Neural progenitor cell (in vitro differentiated cells): Measurements from ENCODE around the gene EPN1. TPM values are rescaled to one million over a fixed set of nuclear protein-coding genes. Genes with fewer than 3 reads are reported as not detected.

Experiments used
- DNase-seq: peaks from one replicate; pipeline ENCODE4 v3.0.0-alpha.2; 2016; ENCODE audit warnings: low spot score
- H2AFZ ChIP-seq: fragments of 200-600 bp; sonication (generic); replicated peaks from 2 replicates; pipeline ENCODE4 v1.6.1; 2016; ENCODE audit warnings: antibody characterized with exemption
- H3F3A ChIP-seq: fragments of 200-600 bp; sonication (generic); 2 replicates; pipeline ENCODE4 v1.6.1; 2016; ENCODE audit warnings: antibody characterized with exemption, low read depth
- H3K27ac ChIP-seq: fragments of 200-600 bp; sonication (generic); 2 replicates; pipeline ENCODE4 v1.5.1; 2016; ENCODE audit warnings: mild to moderate bottlenecking
- H3K27me3 ChIP-seq: fragments of 200-600 bp; sonication (generic); 2 replicates; pipeline ENCODE4 v1.6.1; 2016; ENCODE audit warnings: mild to moderate bottlenecking, moderate library complexity
- H3K36me3 ChIP-seq: fragments of 200-600 bp; sonication (generic); 2 replicates; pipeline ENCODE4 v1.5.1; 2016
- H3K4me1 ChIP-seq: fragments of 200-600 bp; sonication (generic); 2 replicates; pipeline ENCODE4 v1.6.1; 2016; ENCODE audit warnings: mixed run types
- H3K4me2 ChIP-seq: fragments of 200-600 bp; sonication (generic); 2 replicates; pipeline ENCODE4 v1.6.1; 2016
- H3K4me3 ChIP-seq: fragments of 200-600 bp; sonication (generic); 2 replicates; pipeline ENCODE4 v1.5.1; 2016
- H3K79me2 ChIP-seq: fragments of 200-600 bp; sonication (generic); 2 replicates; pipeline ENCODE4 v1.6.1; 2016; ENCODE audit warnings: low read depth
- H3K9ac ChIP-seq: fragments of 200-600 bp; sonication (generic); 2 replicates; pipeline ENCODE4 v1.6.1; 2016
- H3K9me3 ChIP-seq: fragments of 200-600 bp; sonication (generic); 2 replicates; pipeline ENCODE4 v1.5.1; 2016; ENCODE audit warnings: low read depth
- H4K20me1 ChIP-seq: fragments of 200-600 bp; sonication (generic); 2 replicates; pipeline ENCODE4 v1.6.1; 2016; ENCODE audit warnings: low read depth
- H3K27ac Mint-ChIP-seq: 3 replicates; pipeline ENCODE4 v1.8.0; 2021; ENCODE audit warnings: mixed read lengths
- H3K27me3 Mint-ChIP-seq: 2 replicates; pipeline ENCODE4 v1.8.0; 2022; ENCODE audit warnings: low read depth, mild to moderate bottlenecking, inconsistent platforms, moderate library complexity, mixed read lengths; ENCODE audit not compliant: insufficient read depth
- H3K36me3 Mint-ChIP-seq: 3 replicates; pipeline ENCODE4 v1.8.0; 2021; ENCODE audit warnings: mixed read lengths
- H3K4me1 Mint-ChIP-seq: 3 replicates; pipeline ENCODE4 v1.8.0; 2021; ENCODE audit warnings: mixed read lengths
- H3K4me3 Mint-ChIP-seq: 3 replicates; pipeline ENCODE4 v1.8.0; 2021; ENCODE audit warnings: mild to moderate bottlenecking, moderate library complexity, mixed read lengths
- H3K9me3 Mint-ChIP-seq: 3 replicates; pipeline ENCODE4 v1.8.0; 2020; ENCODE audit warnings: mixed read lengths
- EZH2 ChIP-seq: fragments of 200-600 bp; sonication (generic); IDR thresholded peaks from 2 replicates; pipeline ENCODE4 v1.6.1; 2017; ENCODE audit warnings: antibody characterized with exemption, mild to moderate bottlenecking, moderate library complexity
- EZH2phosphoT487 ChIP-seq: fragments of 200-600 bp; sonication (generic); IDR thresholded peaks from 2 replicates; pipeline ENCODE4 v1.6.1; 2017; ENCODE audit warnings: antibody characterized with exemption
- total RNA-seq: library from RNA; depleted of rRNA; stranded (reverse); fragments of >200 nt; gene quantifications from 2 replicates; pipeline ENCODE4 v1.2.3, GENCODE V29; 2015; ENCODE audit warnings: low replicate concordance
- TF ChIP-seq, protein P1 (sequence below): fragments of 200-600 bp; sonication (generic); IDR thresholded peaks from 2 replicates; pipeline ENCODE4 v1.5.1; 2017; ENCODE audit warnings: antibody characterized with exemption, mild to moderate bottlenecking

The EPN1 gene
- total RNA-seq, 1 donor from 2014 or later = 16.1 TPM

DNA sequence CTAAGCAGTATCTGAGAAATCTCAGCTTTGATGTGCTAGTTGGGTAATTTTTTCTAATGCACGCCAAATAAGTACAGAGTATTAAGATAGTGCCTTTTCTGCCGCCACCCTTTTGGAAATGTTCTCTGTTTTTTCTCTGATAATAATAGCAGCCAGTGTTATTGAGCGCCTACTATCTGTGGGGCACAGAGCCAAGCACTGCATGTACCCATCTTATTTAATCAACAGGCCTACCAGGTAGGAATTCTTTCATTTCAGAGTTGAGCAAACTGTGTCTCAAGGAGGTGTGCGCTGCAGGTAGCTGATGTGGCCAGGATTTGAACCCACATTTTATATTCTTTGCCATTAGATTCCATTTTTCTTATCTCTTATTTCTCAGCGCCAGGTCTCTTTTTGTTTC lies 1.4 kb downstream of the EPN1 start:
- no peak overlapping the region for H2AFZ ChIP-seq
- H4K20me1 ChIP-seq = peaks cover 51% of the 10 kb centered on the region
- no peak for DNase-seq
- TF ChIP-seq EZH2 (no peak), EZH2phosphoT487 (no peak)
- TF ChIP-seq, protein P1, sequence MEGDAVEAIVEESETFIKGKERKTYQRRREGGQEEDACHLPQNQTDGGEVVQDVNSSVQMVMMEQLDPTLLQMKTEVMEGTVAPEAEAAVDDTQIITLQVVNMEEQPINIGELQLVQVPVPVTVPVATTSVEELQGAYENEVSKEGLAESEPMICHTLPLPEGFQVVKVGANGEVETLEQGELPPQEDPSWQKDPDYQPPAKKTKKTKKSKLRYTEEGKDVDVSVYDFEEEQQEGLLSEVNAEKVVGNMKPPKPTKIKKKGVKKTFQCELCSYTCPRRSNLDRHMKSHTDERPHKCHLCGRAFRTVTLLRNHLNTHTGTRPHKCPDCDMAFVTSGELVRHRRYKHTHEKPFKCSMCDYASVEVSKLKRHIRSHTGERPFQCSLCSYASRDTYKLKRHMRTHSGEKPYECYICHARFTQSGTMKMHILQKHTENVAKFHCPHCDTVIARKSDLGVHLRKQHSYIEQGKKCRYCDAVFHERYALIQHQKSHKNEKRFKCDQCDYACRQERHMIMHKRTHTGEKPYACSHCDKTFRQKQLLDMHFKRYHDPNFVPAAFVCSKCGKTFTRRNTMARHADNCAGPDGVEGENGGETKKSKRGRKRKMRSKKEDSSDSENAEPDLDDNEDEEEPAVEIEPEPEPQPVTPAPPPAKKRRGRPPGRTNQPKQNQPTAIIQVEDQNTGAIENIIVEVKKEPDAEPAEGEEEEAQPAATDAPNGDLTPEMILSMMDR = no peak
- no peaks in the 10 kb centered on the region for H3K27me3 ChIP-seq
- H3K9ac ChIP-seq = peak overlapping the region; percentile 84
- no peak overlapping the region for H3K27ac Mint-ChIP-seq
- peak overlapping the region; percentile 70 for H3K4me3 ChIP-seq
- H3K4me3 Mint-ChIP-seq = peak overlapping the region; percentile 98
- H3K4me2 ChIP-seq = peak overlapping the region; percentile 83
- H3F3A ChIP-seq = peaks cover 29% of the 10 kb centered on the region
- peaks cover 19% of the 10 kb centered on the region for H3K4me1 ChIP-seq
- peaks cover 6% of the 10 kb centered on the region for H3K27me3 Mint-ChIP-seq
- H3K36me3 ChIP-seq = no peaks in the 10 kb centered on the region
- H3K27ac ChIP-seq = no peak overlapping the region
- H3K9me3 Mint-ChIP-seq = no peaks in the 10 kb centered on the region
- peaks cover 14% of the 10 kb centered on the region for H3K36me3 Mint-ChIP-seq
- no peaks in the 10 kb centered on the region for H3K9me3 ChIP-seq
- H3K4me1 Mint-ChIP-seq = peaks cover 30% of the 10 kb centered on the region
- peaks cover 71% of the 10 kb centered on the region for H3K79me2 ChIP-seq

DNA sequence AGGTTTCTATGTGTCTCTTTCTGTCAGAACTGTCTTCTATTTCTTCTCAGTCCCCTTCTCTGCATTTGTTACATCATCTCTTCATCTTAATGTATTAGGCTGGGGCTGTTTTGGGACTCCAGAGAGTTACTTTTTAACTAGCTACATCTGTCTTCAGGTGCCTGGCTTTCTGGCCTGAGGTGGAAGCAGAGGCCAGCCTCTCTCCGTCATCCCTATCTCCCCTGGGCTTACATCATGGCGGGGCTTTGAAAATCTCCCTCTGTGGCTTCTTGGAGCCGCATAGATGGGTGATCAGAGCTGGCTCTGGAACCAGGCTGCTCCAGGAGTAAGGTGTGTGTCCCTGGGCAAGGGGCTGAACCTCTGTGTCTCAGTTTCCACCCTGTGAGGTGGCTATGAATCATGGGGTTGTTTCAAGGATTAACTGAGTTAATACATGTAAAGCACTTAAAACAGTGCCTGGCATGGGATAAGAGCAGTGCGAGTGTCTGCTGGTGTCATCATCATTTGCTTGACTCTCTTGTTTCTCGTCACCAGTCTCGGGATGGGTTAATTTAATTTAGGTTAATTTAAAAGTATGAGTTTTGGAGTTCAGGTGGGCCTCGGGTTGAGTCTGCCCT lies 2.0 kb downstream of the EPN1 start:
- TF ChIP-seq EZH2 (no peak), EZH2phosphoT487 (no peak)
- TF ChIP-seq, protein P1 = no peak
- Mint-ChIP-seq H3K27ac (no peak overlapping the region), H3K36me3 (peaks cover 14% of the 10 kb centered on the region), H3K4me3 (peak overlapping the region; percentile 98), H3K4me1 (peaks cover 27% of the 10 kb centered on the region), H3K27me3 (peaks cover 6% of the 10 kb centered on the region), H3K9me3 (no peaks in the 10 kb centered on the region)
- Histone ChIP-seq H3K79me2 (peaks cover 64% of the 10 kb centered on the region), H3K27ac (no peak overlapping the region), H3K27me3 (no peaks in the 10 kb centered on the region), H3K36me3 (no peaks in the 10 kb centered on the region), H3K4me1 (peaks cover 19% of the 10 kb centered on the region), H2AFZ (no peak overlapping the region), H3K9me3 (no peaks in the 10 kb centered on the region), H3K4me3 (no peak overlapping the region), H4K20me1 (peaks cover 45% of the 10 kb centered on the region), H3K9ac (no peak overlapping the region), H3F3A (peaks cover 27% of the 10 kb centered on the region), H3K4me2 (no peak overlapping the region)
- no peak for DNase-seq

DNA sequence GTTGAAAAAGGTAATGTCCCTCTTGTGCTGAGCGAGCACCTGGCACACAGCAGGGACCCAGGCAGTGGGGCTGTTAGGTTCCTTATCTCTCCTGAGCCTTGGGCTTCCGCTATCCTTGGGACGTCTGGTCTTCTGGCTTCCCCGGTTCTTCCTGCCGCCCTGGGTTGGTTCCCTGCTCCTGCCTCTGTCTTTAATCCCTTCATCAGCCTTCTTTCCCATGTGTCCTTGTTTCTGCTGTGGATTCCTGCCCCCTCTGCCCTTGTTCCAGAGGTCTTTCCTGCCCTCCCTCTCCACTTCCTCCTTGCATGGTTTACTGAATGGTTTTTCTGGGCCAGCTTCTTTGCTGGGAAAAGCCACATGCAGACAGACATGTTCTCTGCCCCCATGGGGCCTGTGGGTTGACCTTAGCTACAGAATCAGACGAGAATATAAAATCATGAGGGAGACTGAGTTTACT lies 2.6 kb downstream of the EPN1 start:
- peaks cover 19% of the 10 kb centered on the region for H3K4me1 ChIP-seq
- H3K27me3 Mint-ChIP-seq = peaks cover 6% of the 10 kb centered on the region
- peaks cover 21% of the 10 kb centered on the region for H3F3A ChIP-seq
- peaks cover 24% of the 10 kb centered on the region for H3K4me1 Mint-ChIP-seq
- H3K4me2 ChIP-seq = no peak overlapping the region
- no peak overlapping the region for H2AFZ ChIP-seq
- H3K36me3 ChIP-seq = no peaks in the 10 kb centered on the region
- TF ChIP-seq EZH2phosphoT487 (no peak), EZH2 (no peak)
- DNase-seq = no peak
- no peak overlapping the region for H3K27ac ChIP-seq
- no peaks in the 10 kb centered on the region for H3K9me3 Mint-ChIP-seq
- peaks cover 13% of the 10 kb centered on the region for H3K36me3 Mint-ChIP-seq
- H3K4me3 ChIP-seq = no peak overlapping the region
- no peak overlapping the region for H3K27ac Mint-ChIP-seq
- H3K79me2 ChIP-seq = peaks cover 59% of the 10 kb centered on the region
- H3K9me3 ChIP-seq = no peaks in the 10 kb centered on the region
- no peaks in the 10 kb centered on the region for H3K27me3 ChIP-seq
- H3K9ac ChIP-seq = no peak overlapping the region
- H3K4me3 Mint-ChIP-seq = peak overlapping the region; percentile 13
- peaks cover 39% of the 10 kb centered on the region for H4K20me1 ChIP-seq

DNA sequence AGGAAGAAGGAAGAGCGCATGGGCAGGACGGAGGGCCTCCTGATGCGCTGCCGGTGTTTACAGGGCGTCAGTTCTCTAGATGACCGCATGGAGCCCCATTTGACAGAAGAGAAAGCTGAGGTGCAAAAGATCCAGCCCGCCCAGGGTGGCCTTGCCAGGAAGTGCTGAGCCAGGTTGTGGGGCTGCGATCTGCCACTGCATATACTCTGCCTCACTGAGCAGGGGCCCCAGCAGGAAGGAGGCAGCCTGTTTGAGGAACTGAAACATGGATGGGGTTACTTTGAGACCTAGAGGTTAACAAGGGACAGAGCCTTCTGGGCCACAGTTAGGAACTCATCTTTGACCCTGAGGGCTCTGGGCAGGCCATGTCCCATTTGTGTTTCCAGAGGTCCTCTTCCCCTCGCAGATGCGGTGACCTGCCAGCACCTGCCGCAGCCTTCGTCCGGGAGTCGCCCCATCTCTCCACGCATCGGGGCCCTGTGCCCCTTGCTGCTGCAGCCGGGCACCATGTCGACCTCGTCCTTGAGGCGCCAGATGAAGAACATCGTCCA lies 3.2 kb downstream of the EPN1 start:
- peaks cover 23% of the 10 kb centered on the region for H3K4me1 Mint-ChIP-seq
- H3K4me2 ChIP-seq = no peak overlapping the region
- H3K27me3 ChIP-seq = no peaks in the 10 kb centered on the region
- no peak for DNase-seq
- peaks cover 59% of the 10 kb centered on the region for H3K79me2 ChIP-seq
- H3F3A ChIP-seq = peaks cover 15% of the 10 kb centered on the region
- H3K4me3 ChIP-seq = no peak overlapping the region
- no peak overlapping the region for H2AFZ ChIP-seq
- H3K4me3 Mint-ChIP-seq = no peak overlapping the region
- peaks cover 33% of the 10 kb centered on the region for H4K20me1 ChIP-seq
- H3K9me3 Mint-ChIP-seq = no peaks in the 10 kb centered on the region
- H3K9me3 ChIP-seq = no peaks in the 10 kb centered on the region
- H3K36me3 ChIP-seq = no peaks in the 10 kb centered on the region
- H3K36me3 Mint-ChIP-seq = peaks cover 13% of the 10 kb centered on the region
- H3K27ac ChIP-seq = no peak overlapping the region
- TF ChIP-seq EZH2phosphoT487 = no peak
- TF ChIP-seq, protein P1 = no peak
- no peak for TF ChIP-seq EZH2
- peaks cover 17% of the 10 kb centered on the region for H3K4me1 ChIP-seq
- H3K27ac Mint-ChIP-seq = no peak overlapping the region
- peaks cover 6% of the 10 kb centered on the region for H3K27me3 Mint-ChIP-seq
- peak overlapping the region; percentile 20 for H3K9ac ChIP-seq
